GM21786 (cell line): ENCODE data around the gene SIGLEC7.

Experiments used
- ATAC-seq: cut with Tn5 transposase; IDR thresholded peaks from one replicate; pipeline ENCODE4 v1.9.1; 2021; ENCODE audit not compliant: unreplicated experiment

Gene SIGLEC7

GRCh38 chr19:51116736-51117286, 25.3 kb upstream of the SIGLEC7 start:
- ATAC-seq, result no peak

GRCh38 chr19:51119101-51119500, 23.0 kb upstream of the SIGLEC7 start:
- no peak for ATAC-seq

GRCh38 chr19:51119611-51120010, 22.5 kb upstream of the SIGLEC7 start:
- no peak for ATAC-seq

GRCh38 chr19:51120160-51120559, 21.9 kb upstream of the SIGLEC7 start:
- ATAC-seq, result no peak

DNA sequence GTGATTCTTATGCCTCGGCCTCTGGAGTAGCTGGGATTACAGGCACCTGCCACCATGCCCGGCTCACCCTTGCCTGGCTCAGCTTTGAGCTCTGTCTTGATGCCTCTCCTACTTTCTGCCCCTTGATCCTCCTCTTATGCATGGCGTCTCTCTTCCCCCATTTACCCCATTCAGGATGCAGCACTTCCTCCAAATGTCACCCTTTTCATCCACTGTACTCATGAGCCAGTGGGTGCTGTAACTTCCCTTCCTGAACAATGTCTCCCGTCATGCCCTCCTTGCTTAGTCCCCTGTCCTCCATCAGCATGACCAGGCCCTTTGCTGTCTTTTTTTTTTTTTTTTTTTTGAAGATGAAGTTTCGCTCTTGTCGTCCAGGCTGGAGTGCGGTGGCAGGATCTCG, 20.8 kb upstream of the SIGLEC7 start:
- ATAC-seq, result no peak

GRCh38 chr19:51122112-51122981, 19.8 kb upstream of the SIGLEC7 start:
- ATAC-seq, result no peak

- ATAC-seq, result no peak
Observed at GRCh38 chr19:51123381-51123800, 18.7 kb upstream of the SIGLEC7 start.

DNA sequence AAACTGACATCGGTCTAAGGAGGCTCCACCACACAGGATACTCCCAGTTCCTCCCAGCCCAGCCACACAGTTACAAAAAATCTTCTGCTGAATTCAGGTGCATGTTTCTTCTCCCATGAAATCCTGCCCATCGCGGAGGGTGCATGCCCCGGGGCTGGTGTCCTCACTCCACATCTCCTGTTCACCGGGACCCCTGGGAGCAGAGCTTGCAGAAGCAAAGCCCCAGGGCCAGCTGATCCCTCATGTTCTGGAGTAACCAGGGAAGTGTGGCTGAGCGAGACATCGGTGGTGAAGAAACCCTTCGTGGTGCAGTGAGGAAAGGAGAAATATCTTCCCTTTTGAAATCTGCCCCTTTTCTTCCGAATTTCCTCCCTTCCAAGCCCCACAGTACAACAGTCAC, 18.3 kb upstream of the SIGLEC7 start:
- no peak for ATAC-seq

GRCh38 chr19:51124216-51124615, 17.9 kb upstream of the SIGLEC7 start:
- no peak for ATAC-seq

DNA sequence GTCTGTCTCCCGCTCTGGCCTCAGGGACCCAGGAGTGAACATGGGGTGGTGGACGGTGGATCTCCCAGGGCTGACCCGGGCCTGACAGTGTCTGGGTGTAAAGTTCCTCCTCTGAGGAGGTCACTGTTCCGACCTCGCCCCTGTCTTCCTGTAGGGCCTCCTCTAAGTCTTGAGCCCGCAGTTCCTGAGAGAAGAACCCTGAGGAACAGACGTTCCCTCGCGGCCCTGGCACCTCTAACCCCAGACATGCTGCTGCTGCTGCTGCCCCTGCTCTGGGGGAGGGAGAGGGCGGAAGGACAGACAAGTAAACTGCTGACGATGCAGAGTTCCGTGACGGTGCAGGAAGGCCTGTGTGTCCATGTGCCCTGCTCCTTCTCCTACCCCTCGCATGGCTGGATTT, 17.4 kb upstream of the SIGLEC7 start, which contains the start of gene SIGLEC9:
SIGLEC9 (plus strand) TSS at position 178 of the 400 bp plus-strand sequence; CDS start at position 247, 69 bp downstream.
- ATAC-seq, result no peak

DNA sequence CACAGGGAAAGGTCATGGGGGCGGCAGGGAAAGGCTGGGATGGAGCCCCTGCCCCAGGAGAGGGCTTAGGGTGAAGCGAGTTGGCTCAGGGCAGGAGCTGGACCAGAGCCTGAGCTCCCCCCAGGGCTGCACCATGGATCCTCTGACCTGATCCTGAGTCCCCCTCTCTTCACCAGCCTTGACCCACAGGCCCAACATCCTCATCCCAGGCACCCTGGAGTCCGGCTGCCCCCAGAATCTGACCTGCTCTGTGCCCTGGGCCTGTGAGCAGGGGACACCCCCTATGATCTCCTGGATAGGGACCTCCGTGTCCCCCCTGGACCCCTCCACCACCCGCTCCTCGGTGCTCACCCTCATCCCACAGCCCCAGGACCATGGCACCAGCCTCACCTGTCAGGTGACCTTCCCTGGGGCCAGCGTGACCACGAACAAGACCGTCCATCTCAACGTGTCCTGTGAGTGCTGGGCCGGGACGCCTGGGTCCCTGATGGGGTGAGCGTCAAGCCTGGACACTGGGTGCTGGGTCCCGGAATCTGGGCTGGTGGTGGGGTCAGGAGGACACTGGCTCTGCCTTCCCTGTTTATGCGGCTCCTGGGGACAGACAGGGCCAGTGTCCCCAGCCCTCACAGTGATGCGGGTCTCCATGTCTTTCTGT, 16.6 kb upstream of the SIGLEC7 start:
- no peak for ATAC-seq

- no peak for ATAC-seq
Observed at GRCh38 chr19:51127032-51127431, 15.1 kb upstream of the SIGLEC7 start.

GRCh38 chr19:51127755-51128154, 14.3 kb upstream of the SIGLEC7 start:
- ATAC-seq, result no peak

DNA sequence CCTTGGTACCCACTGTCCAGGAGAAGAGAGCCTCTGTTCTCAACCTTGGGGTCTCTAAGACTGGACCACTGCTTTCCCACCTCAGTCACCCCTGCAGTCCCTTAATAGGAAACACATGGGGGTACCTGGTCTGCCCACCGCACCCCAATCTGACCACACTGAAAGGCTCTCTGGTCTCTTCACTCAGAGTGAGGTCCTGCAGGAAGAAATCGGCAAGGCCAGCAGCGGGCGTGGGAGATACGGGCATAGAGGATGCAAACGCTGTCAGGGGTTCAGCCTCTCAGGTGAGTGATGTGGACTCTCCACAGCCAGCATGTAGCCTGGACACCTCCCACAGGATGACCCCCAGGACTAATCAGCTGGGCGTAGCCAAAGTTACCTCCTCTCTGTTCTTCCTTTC, 13.9 kb upstream of the SIGLEC7 start:
- no peak for ATAC-seq

DNA sequence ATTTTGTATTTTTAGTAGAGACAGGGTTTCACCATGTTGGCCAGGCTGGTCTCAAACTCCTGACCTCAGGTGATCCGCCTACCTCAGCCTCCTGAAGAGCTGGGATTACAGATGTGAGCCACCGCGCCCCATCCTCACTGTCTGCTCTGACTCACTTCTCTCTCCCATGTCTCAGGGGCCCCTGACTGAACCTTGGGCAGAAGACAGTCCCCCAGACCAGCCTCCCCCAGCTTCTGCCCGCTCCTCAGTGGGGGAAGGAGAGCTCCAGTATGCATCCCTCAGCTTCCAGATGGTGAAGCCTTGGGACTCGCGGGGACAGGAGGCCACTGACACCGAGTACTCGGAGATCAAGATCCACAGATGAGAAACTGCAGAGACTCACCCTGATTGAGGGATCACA, 12.4 kb upstream of the SIGLEC7 start:
- ATAC-seq, result no peak

GRCh38 chr19:51131780-51132680, 10.1 kb upstream of the SIGLEC7 start:
- no peak for ATAC-seq

DNA sequence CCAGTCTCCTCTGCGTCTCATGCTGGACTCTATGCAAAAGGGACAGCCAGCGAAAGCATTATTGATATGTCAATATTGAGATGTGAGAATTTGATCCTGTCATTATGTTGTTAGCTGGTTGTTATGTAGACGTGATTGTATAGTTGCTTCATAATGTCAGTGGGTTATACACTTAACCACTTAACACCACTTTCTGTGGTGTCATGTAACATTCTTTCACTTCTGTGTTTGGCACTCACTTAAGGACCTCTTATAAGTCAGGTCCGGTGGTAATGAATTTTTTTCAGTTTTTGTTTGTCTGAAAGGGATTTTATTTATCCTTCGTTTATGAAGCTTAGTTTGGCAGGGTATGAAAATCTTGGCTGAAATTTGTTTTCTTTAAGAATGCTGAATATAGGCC, 7.1 kb upstream of the SIGLEC7 start:
- no peak for ATAC-seq

DNA sequence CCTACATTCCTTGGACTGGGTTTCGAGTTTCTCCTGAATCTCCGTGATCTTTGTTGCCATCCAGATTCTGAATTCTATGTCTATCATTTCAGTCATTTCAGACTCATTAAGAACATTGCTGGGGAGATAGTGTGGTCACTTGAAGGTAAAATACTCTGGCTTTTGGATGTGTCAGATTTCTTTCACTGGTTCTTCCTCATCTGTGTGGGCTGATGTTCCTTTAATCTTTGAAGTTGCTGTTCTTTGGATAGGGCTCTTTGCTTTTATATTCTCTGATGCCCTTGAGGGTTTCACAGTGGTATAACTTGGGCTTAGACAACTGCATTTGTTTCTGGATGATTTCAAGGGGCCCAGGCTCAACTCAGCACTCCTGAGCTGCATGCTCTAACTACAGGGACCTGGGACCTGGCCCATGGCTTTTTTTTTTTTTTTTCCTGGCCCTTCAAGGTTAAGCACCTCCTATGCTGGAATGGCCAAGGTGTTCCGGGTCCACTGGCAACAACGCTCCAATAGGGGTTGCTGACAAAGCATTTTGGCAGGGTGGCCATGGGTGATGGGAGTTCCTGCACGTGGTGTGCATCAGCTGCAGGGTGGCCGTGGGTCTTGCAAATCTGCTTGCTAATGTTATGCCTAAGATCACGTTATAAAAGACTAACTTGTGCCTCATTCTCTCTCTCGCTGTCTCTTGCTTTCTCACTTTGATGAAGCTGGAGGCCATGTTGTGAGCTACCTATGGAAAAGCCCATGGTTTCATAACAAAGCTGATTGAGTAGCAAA, 5.9 kb upstream of the SIGLEC7 start:
- ATAC-seq, result no peak

GRCh38 chr19:51136851-51137551, 5.1 kb upstream of the SIGLEC7 start:
- no peak for ATAC-seq
